ENCODE measurements around the gene ADAMTS7.

DNA sequence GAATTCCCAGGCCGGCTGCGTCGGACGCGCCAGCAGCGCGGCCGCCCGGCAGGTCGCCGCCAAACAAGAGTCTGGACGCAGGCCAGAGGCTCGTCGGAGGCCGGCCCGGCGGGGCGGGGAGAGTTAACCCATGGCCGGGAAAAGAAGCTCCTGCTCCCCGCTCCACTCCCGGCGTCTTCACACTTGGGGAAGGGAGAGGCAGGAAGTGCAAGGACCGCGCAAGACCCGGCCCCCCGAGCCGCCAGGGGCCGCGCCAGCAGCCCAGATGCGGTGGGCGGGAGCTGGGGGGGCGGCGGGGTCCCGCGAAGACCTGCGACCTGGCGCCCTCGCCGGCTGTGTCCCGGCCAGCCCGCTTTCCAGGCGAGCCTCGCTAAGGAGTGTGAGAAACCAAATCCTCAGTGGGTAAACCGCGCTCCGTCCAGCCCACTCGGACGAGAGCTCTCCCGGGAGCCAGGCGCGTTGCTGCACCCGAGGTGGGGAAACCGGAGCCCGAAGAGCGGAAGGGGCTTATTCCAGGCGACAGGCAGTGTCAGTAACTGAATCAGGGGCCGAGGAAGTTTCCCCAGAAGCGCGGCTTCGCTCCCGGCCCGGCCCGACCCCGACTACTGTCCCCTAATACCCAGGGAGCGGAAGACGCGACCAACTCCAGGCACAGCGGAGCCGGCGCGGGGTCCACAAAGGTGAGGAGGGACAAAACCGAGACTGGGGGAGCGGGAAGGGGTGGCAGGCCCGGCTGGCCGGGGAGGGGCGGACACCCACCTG lies 721 bp downstream of the ADAMTS7 start:
- TF ChIP-seq CTCF (conservative IDR thresholded peaks at IDR 0.05; ENCODE audit: low read depth, low read length) = no peak
- TF ChIP-seq EZH2 (IDR thresholded peaks at IDR 0.05; ENCODE audit: low read length, unreplicated experiment) = no peak

All from PC-3 (cell line).